Activated CD4-positive, alpha-beta T cell treated with anti-CD3 and anti-CD28 coated beads, Interleukin-10, Interleukin-2, amounts not matched to agents 100 ng/mL and 50 ng/mL, durations not matched to agents 16 hours and 8 hours (primary cell): ENCODE results near the gene HNRNPM.
"Not testable (repeated sequence)": the region's sequence is repeated elsewhere in the genome, so short reads cannot be mapped to it uniquely, and the experiment has no call there.

Experiments
- DNase-seq: peaks from one replicate; pipeline ENCODE4 v3.0.0-alpha.2; 2020

Gene HNRNPM

GRCh38 chr19:8514505-8515009 is 69.8 kb downstream of the HNRNPM start:
- DNase-seq: not testable (repeated sequence)

- peak; percentile 55 for DNase-seq
Measured at GRCh38 chr19:8515317-8515716, 70.5 kb downstream of the HNRNPM start.

- DNase-seq: peak; percentile 49
Measured at GRCh38 chr19:8517551-8518442, 73.0 kb downstream of the HNRNPM start.

- no peak for DNase-seq
Measured at GRCh38 chr19:8518536-8518935, 73.8 kb downstream of the HNRNPM start.

- no peak for DNase-seq
Measured at GRCh38 chr19:8519388-8519787, 74.6 kb downstream of the HNRNPM start.

- no peak for DNase-seq
Measured at GRCh38 chr19:8525401-8525684, 80.6 kb downstream of the HNRNPM start.

- no peak for DNase-seq
Measured at GRCh38 chr19:8526345-8527091, 81.7 kb downstream of the HNRNPM start.

GRCh38 chr19:8528500-8528899 is 83.7 kb downstream of the HNRNPM start:
- DNase-seq: no peak

- DNase-seq: no peak
Measured at GRCh38 chr19:8529369-8530006, 84.7 kb downstream of the HNRNPM start.

GRCh38 chr19:8530061-8530679 is 85.4 kb downstream of the HNRNPM start:
- no peak for DNase-seq

- DNase-seq: no peak
Measured at GRCh38 chr19:8531470-8531869, 86.7 kb downstream of the HNRNPM start.

GRCh38 chr19:8532225-8532624 is 87.5 kb downstream of the HNRNPM start:
- no peak for DNase-seq

GRCh38 chr19:8536282-8536681 is 91.5 kb downstream of the HNRNPM start:
- no peak for DNase-seq

GRCh38 chr19:8537099-8537498 is 92.3 kb downstream of the HNRNPM start:
- DNase-seq: no peak
